ENCODE measurements around the gene UGT1A5.

The UGT1A5 gene

DNA sequence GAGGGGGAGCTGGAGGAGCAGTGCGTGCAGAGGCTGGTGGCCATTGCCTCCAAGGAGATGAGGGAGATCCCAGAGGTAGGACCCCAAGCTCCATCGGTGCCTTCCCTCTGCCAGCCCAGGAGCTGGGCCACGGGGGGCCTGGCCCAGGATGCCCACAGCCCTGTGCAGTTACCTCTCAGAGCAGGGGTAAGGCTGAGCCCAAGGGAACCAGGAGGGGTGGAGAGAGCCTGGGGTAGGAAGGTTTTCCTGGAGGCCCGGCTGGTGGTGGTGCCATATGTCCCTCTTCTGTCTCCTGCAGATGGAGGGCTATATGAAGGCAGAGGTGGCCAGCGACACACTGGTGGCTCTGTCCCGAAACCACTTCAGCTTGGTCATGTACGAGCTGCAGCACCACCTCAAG is 76.8 kb downstream of the UGT1A5 start:
- DNase-seq, result no peak

DNA sequence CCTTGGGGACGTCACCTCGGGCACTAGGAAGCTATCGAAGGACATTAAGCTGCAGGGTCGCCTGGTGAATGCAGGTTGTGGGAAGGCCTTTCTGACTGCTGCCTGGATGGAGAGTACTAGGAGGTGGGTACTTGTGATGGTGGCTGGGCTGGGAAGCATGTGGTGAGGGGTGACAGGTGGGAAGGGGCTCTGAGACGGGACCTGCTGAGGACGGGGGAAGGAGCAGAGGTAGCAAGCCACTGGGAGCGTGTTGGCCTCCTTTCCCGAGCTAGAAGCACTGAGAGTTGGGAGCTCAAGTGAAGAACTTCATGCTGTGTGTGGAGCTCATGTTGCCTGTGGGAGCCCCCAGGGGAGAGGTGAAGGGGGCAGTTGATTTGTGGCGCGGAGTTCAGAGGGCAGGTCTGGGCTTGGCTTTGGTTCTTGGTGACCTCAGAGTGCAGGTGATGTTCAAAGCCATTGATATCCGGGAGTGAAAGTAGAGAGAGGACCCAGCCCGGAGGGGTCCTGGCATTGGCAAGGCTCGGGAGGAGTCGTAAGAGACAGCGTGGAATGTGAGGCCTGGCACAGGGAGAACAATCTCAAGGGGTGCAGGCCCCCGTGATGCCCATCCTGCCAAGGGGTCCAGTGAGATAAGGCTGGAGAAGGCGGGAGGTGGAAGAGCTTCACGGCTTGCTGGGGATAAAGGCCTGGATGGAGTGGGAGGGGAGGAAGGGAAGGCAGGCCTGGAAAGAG is 78.6 kb downstream of the UGT1A5 start:
- no peak for DNase-seq

DNA sequence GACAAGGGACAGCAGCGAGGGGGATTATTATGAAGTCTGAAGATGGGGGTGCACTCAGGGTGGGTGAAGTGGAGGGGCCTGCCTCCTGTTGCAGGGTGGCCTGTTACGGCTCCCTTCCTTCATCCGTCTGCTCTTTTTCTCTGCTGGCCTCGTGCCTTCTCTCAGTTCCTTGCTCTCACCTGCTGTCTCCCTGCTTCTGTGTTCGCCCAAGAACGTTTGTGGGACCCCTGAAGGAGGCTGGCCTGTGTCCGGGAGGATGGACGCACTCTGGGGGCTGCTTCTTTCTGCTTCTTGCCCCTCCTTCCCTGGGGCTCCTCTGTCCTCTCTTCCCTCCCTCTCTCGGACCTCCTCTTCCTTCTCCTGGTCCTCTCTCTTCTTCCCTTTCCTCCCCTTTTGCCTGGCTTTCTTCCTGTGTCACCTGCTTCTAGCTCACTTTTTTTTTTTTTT is 79.2 kb downstream of the UGT1A5 start:
- DNase-seq, result no peak

DNA sequence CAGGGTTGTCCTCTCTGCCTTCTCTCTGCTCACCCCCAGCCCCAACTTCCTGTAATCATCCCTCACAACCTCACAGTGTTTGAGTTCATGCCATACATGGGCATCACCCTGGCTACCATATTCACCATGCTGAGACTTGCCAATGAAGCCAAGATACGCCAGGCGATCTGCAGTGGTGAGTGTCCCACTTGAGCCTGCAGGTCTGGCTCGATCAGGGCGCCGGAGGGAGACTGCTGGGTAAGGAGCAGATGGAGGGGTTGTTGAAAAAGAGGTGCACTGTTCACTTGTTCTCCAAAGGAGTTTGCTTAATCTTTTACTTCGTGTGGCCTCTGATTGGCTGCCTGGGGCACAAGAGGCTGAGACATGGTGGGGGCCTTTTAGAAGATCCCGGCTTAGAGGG is 80.0 kb downstream of the UGT1A5 start:
- DNase-seq, result no peak

DNA sequence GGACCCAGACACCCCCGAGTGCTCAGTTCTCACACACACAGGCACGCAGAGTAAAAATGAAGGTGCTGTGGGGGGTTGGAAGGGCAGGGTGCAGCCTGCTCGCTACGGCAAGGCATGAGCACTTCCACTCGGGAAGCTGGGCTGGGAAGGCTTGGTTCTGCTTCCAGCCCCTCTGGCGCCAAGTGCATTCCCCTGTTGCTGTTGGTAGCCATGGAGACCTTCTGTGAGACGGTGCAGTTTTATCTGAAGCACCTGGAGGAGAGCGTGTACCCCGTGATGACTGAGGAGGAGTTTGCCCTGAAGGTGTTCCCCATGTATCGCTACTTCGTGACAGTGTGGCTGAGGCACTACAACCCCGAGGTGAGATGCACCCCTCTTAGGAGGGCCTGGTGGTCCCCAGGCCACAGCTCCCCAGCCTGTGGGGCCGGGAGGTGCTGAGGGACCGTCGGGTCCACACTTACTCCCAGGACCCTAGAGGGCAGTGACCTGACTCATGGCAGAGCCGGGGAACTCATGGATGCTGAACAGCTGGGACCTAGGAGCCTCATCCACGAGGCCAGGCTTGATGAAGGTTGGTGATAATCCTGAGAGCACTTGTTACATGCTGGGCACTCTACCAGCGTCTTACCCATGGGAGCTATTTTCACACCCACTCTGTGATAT is 80.9 kb downstream of the UGT1A5 start:
- no peak for DNase-seq

DNA sequence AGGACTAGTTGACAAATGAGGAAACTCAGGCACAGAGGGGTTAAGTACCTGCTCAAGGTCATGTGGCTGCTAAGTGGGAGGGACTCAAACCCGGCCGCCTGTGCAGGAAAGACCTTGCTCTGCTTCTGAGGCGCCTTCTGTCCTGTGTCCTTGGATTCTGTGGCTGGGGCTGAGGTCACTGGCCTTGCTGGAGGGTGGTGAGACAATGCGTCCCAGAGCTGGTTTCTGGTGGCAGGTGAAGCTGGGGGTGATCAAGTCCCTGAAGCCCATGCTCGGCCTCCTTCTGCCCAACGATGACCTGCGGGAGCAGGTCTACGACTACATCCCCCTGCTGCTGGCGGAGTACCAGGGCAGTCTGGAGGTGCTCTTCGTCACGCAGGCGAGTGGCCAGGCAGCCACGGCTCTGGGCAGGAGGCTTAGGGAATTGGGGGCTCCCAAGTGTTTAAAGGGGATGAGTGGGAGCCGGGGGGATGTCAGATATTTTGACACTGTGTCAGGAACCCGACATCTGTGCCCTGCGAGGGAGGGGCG is 81.5 kb downstream of the UGT1A5 start:
- no peak for DNase-seq

DNA sequence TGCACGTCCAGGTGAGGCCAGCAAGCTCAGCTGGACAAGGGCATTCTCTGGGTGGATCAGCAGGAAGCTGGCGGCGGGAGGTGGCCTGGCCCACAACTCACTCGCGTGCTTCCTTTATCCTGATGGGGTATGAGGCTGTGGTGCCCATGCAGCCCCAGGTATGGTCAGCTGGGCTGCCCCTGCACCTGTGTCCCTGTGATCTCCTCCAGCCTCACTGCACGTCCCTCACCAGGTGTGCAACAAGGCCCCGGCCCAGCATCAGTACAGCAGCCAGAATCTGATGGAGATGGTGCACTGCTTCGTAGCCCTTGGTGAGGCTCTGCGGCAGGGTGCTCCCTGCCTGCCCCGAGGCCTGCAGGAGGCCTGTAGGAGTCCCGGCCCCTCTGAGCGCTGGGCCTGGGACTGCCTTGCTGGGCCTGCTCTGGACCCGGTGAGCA is 83.0 kb downstream of the UGT1A5 start:
- DNase-seq, result no peak

DNA sequence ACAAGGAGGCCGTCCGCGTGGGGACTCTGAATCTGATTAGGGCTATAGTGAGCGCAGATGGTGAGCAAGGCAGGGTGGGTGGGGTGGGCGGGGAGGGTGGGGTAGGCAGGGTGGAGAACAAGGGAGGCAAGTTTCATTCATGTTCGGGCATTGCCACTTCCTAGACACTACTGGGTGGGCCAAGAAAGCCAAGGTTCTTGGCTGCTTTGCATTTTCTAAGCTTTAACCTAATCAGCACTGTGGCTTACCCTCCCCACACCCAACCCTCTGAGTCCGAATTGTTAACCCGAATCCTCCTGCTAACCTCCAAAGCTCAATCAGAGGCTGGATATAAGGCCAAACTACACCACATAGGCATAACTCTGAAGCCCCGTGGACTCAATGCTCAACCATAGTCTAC is 83.5 kb downstream of the UGT1A5 start:
- no peak for DNase-seq

DNA sequence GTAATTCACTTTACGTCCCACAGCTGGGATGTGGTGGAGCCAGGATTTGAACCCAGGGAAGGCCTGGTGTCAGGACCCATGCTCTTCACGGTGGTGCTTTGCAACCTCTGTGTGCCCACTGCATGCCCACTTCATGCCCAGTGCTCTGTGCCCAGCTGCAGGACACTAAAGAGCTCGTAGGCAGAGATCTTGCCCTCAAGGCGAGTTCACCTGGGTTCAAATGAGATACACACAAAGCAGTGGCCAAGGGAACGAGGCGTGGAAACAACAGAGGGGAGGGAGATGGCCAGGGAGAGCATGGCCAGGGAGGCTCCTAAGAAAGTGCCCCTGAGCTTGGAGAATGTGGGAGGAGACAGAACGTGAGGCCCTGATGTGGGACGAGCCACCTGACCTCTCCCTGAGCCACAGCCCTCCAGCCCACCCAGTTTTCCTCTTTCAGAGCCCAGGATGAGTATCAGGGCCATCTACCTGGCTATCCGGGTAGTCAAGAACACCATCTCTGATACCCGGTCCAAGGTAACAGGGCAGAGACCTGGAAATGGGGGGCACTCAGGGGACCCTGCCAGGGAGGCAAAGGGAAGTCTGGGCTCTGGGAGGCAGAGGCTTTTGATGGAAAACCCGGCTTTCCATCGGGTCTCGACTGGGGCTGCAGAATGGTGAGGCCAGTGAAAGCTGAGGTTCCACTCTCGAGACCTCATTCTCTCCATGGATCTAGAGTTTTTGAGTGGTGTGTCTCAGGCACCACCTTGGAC is 85.8 kb downstream of the UGT1A5 start:
- DNase-seq, result no peak

DNA sequence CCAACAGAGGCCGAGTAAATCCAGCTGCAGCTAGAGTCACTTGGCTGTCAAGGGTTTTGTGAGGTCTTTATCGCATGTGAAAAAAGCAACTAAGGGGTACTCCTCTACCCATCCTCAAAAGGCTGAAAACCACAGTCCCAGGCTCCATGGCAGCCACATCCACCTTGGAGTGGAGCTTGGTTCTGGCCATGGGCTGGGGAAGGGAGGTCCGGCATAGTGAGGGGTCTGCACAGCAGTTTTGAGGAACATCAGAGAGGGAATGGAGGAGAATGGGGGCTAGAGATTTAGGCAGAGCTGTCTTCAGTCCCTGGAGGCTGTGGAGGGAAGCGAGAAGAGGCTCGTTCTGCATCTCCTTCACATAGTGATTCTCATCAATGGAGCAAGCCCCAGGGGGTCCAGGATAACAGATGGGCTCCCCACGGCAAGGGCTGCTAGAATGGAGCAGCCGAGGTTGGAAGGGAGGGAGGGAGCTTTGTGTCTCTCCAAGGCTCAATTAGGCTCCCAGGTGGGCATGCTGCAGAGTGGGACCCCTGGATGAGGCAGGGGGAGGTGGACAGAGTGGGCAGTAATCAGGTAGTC is 86.5 kb downstream of the UGT1A5 start:
- DNase-seq, result no peak

DNA sequence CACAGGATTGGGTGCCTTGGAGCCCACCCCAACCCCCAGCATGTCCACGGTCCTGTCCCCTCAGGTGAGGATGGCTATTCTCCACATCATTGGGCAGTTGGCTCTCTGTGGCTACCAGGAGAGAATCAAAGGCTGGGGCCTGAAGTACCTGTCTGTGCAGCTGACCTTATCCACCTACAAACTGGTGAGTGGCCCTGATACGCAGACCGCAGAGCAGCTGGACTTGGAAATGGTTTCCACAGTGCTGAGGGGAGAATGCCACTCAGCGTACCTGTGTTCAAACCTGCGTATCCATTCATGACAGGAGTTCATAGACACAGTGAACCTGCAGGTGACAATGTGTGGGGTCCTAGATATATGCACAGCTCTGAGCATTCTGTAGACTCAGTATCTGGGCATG is 87.0 kb downstream of the UGT1A5 start:
- DNase-seq, result no peak

DNA sequence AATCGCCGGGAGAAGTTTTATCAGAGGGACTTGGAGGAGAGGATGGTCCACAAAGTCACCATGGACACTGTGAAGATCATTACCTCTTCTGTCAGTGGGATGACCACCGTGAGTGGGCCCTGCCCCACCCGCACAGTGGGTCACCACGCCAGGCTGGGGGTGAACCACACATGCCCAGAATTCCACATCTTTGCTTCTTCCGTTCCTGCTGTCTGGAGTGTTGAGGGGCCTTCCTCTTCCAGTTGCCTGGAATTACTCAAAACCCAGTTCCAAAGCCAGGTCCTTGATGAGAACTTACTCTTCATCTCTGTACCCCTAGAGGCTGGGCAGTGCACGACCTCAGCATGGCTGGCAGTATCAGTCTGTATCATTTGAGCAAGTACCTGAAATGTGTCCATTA is 87.5 kb downstream of the UGT1A5 start:
- no peak for DNase-seq

DNA sequence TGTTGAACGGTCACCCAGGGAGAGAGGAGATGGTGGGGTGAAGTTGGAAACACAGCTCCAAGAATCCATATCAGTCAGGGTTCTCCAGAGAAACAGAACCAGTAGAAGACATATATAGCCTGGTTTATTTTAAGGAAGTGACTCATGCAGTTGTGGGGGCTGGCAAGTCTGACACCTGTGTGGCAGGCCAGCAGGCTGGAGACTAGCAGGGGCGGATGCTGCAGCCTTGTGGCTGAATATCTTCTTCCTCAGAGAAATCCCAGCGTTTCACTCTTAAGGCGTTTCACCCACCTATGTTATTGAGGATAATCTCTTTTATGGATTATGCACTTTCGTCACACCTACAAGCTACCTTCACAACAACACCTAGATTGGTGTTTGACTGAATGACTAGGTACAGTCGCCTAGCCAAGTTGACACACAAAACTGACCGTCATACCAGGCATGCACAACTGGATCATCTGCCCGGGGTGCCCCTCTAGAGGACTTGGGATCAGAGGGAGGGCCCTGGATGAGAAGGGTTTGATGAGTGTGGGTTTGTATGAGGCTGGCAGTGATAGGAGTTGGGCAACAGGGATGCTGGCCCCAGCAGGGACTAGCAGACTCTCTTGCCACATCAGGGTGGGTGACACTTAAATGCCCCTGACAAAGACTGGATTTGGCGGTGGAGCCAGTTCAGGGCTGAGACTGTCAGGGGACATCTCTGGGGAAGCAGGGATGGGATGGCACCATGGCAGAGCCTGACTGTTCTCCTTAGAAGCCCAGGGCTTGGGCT is 88.8 kb downstream of the UGT1A5 start:
- no peak for DNase-seq

DNA sequence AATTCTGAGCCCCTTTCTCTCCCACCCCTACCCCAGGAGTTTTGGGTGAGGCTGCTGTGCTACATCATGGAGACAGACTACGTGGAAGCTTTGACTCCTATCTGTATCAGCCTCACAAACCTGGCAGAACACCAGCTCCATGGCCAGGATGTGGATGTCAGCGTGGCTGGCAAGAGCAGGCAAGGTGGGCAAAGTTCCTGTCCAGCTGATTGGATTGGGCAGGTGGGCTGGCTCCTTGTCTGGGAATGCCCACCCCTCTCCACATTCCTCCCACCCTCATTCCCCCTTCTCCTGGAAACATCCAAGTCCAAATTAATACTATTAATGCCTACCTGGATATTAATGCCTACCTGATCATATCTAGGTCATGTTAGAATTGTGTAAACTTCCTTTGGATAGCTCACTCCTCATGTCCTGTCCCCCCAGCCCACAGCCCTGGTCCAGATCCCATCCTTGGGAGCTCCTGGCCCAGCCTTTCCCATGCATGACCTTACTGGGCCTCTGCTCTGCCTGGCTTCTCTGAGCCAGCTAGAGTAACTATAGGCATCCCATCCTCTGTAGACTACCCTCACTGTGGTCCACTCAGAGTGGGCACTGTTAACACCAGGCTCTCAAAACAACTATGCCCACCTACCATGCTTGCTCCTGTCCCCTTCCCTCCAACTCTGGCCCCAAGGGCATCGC is 89.6 kb downstream of the UGT1A5 start:
- no peak for DNase-seq

DNA sequence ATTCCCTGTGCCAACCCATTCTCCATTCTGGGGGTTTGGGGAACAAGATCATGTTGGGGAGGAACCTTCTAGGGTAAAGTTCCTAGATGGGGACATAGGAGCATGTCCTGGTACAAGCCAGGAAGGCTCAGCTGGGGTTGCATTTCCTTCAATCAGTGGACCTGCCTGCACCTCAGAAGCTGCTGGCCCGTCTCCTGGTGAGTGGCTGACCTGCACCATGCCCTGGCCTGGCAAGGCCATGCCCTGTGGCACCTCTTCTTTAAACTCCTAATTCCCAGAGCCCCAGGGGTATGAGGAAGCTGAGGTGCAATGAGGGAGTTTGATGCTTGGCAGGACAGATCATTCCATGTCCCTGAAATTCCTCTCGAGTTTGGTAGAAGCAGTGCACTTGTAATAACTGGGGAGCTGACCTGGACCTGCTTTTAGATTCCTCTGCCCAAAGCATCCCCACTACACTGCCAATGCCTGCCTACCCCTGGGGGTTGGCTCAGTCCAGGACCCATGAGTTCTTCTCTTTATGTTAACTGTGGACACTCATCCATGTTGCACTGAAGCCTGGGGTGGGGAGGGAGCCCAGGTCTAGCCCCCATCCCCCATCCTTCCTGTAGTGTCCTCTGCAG is 90.7 kb downstream of the UGT1A5 start:
- no peak for DNase-seq

DNA sequence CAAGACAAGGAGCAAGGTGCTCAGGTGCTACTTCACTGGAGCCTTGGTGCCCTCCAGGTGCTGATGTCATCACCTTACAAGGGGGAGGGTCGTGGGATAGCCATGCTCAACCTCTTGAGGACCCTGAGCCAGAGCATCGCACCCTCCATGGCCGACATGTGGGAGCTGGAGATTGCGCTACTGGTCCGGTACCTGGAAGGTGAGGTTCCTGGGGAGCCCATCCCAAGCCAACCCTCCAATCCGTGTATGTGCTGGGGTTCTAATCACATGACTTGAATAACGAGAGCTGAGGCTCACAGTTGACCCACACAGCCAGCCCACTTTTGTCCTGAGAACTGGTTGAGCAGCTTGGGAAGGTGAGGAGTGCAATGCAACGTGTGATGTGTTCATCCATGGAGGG is 91.3 kb downstream of the UGT1A5 start:
- DNase-seq, result no peak

DNA sequence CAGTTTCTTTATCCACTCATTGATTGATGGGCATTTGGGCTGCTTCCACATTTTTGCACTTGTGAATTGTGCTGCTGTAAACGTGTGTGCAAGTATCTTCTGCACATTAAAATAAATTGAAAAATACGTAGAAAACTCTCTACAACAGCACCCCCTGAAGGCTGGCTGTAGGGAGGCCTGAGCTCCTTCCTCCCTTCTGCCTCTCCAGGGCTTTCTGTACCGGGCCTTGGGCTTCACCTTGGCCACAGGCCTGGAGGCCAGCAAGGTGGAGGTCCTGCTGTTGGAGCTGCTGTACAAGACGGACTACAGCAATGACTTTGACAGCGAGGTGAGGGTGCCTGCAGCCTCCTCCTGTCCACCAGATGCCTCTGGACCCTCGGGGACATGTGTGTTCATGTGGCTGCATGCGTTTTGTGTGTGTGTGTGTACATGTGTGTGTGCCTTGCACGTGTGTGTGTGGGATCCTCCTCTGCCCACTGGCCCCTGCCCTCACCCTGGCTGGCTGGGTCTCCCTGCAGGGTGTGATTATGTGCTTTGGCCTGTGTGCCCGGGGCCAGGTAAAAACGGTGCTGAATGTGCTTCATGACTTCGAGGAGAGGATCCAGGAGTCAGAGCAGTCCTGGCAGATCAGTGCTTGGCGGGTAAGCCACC is 94.6 kb downstream of the UGT1A5 start:
- DNase-seq, result no peak

DNA sequence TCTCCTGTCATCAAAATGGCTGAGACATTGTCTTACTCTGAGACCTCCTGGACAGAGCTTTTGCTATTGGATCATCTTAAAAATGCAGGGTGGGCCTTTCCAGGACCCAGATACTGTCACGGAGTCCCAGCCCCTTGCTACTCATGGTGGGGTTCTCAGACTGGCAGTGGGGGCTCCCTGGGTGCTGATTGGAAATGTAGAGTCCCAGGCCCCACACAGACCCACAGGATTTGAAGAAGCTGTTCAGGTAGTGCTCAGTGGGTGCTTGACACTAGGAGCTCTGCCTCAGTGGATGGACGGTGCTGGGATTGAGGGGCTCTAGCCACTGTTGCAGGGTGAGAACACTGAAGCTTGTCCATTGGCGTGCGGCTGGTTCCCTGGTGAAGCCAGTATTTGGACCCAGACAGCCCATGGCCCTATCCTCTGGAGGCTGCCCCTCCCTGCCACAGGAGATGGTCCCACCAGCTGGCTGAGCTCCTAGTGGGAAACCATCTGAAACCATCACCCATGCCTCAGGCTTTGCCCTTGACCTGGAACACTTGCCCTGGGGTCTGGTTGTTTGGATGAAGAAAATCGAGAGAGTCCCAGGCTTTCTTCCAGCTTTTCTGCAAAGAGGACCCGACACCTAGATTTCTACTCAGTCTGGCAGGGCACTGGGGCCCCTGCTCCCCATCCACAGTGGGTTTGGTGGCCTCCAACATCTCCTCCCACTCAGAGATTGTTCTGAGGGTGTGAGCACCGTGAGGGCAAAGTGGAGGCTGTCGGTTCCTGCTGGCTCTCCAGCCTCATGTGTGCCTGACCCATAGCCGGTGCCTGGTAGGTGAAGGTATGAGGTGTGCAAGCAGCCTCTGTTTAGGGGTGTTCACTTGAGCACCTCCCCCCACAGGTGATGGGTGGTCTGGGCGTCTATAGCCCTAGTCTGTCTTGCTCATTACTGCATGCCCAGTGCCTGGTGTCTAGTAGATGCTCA is 95.5 kb downstream of the UGT1A5 start:
- no peak for DNase-seq

DNA sequence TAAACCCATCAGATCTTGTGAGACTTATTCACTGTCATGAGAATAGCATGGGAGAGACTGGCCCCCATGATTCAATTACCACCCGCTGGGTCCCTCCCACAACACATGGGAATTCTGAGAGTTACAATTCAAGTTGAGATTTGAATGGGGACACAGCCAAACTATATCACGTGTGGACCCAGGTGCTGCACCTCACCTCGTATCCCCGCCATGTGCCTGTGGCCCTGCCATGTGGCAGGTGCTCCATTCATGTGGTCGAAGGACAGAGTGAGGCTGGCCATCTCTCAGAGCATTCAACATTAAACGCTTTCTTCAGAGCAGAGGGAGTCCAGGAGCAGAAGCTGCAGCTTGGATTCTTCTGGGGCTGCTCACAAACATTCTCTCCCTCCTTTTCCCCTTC is 97.7 kb downstream of the UGT1A5 start:
- no peak for DNase-seq

DNA sequence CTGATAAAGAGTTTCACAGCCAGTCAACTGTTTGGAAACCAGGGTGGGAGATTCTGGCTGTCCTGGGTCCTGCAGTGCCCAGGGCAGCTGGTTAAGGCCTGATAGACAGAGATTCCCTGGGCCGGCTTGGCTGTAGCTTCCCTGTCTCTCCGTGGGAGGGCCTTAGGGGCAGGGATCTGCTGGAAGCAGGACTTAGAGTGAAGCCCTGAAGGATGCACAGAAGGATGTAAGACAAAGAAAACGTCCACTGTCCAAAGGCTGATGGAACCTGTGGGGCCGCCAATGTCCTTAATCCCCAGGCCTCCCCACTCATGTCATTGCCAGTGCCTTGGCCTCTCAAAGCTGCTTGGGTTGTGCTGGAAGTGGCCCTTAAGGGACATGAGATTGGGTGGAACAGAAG is 98.4 kb downstream of the UGT1A5 start:
- no peak for DNase-seq
